Fibroblast of lung (primary cell): ENCODE data around the gene PTPRM. TPM values are rescaled to one million over a fixed set of nuclear protein-coding genes. Genes with fewer than 3 reads are reported as not detected.

Experiments used
- DNase-seq, 2 donors: peaks; one replicate each; pipeline versions ENCODE4 v3.0.0 to v3.0.0-alpha.2; 2010; ENCODE audit warnings: low read depth in 2 of 2
- H2AFZ ChIP-seq: 2 replicates; pipeline ENCODE4 v1.5.1; 2012; ENCODE audit warnings: low read length, control low read depth, inconsistent platforms
- H3K27ac ChIP-seq: 2 replicates; pipeline ENCODE4 v1.5.1; 2011; ENCODE audit warnings: low read length, control low read depth; ENCODE audit not compliant: insufficient read depth
- H3K27me3 ChIP-seq: 2 replicates; pipeline ENCODE4 v1.5.1; 2011; ENCODE audit warnings: mild to moderate bottlenecking, low read length; ENCODE audit not compliant: control insufficient read depth, insufficient read depth
- H3K36me3 ChIP-seq: 2 replicates; pipeline ENCODE4 v1.5.1; 2011; ENCODE audit warnings: low read length; ENCODE audit not compliant: control insufficient read depth, insufficient read depth
- H3K4me1 ChIP-seq: 2 replicates; pipeline ENCODE4 v1.5.1; 2011; ENCODE audit warnings: low read length; ENCODE audit not compliant: control insufficient read depth, insufficient read depth; ENCODE audit errors: extremely low read depth
- H3K4me2 ChIP-seq: 2 replicates; pipeline ENCODE4 v1.5.1; 2011; ENCODE audit warnings: low read length, control low read depth; ENCODE audit not compliant: insufficient read depth; ENCODE audit errors: extremely low read depth
- H3K4me3 ChIP-seq, 4 experiments: fragments of 200-600 bp in 1 of 4; sonication (generic) in 1 of 4; replicated peaks in 1 of 4; 2 replicates each; pipeline ENCODE4 v1.5.1; 2011 to 2016; ENCODE audit warnings: low read length in 4 of 4, low read depth in 3 of 4, mild to moderate bottlenecking in 3 of 4, control low read depth in 2 of 4, inconsistent platforms in 1 of 4, mixed read lengths in 1 of 4; ENCODE audit not compliant: insufficient read depth in 1 of 4; ENCODE audit errors: control extremely low read depth in 1 of 4
- H3K79me2 ChIP-seq: 2 replicates; pipeline ENCODE4 v1.5.1; 2012; ENCODE audit warnings: mild to moderate bottlenecking, low read length, inconsistent platforms; ENCODE audit not compliant: control insufficient read depth, insufficient read depth
- H3K9ac ChIP-seq: 2 replicates; pipeline ENCODE4 v1.5.1; 2011; ENCODE audit warnings: mild to moderate bottlenecking, low read length, control low read depth; ENCODE audit not compliant: insufficient read depth
- H3K9me3 ChIP-seq: 2 replicates; pipeline ENCODE4 v1.5.1; 2012; ENCODE audit warnings: low read depth, low read length; ENCODE audit not compliant: control insufficient read depth, insufficient read depth
- H4K20me1 ChIP-seq: 2 replicates; pipeline ENCODE4 v1.5.1; 2011; ENCODE audit warnings: low read length; ENCODE audit not compliant: control insufficient read depth, insufficient read depth; ENCODE audit errors: extremely low read depth
- EZH2 ChIP-seq: IDR thresholded peaks from 2 replicates; pipeline ENCODE4 v1.5.1; 2012; ENCODE audit warnings: low read length, control low read depth, mild to moderate bottlenecking; ENCODE audit errors: missing control alignments
- polyA plus RNA-seq, 2 donors: library from polyadenylated mRNA; depleted of rRNA in 1 of 2; stranded (reverse) in 1 of 2; unstranded in 1 of 2; fragments of >200 nt; gene quantifications; 2 replicates each; pipeline ENCODE4 v1.2.1, GENCODE V29; 2011 to 2012; ENCODE audit warnings: missing spikeins in 1 of 2
- total RNA-seq: library from RNA; depleted of rRNA; stranded (reverse); fragments of >200 nt; gene quantifications from 2 replicates; pipeline ENCODE4 v1.2.1, GENCODE V29; 2014
- TF ChIP-seq, protein P1 (sequence below), 2 donors: IDR thresholded peaks in 1 of 2; conservative IDR thresholded peaks in 1 of 2; 1 replicate in 1 of 2; 2 replicates in 1 of 2; pipeline ENCODE4 v1.5.1; 2011 to 2012; ENCODE audit warnings: low read length in 2 of 2, control low read depth in 1 of 2, inconsistent platforms in 1 of 2, low read depth in 1 of 2, mild to moderate bottlenecking in 1 of 2

Gene PTPRM
- total and polyA plus RNA-seq, 2 donors (not counting 1 experiment from before 2014, with no cell fraction given): 86.6 to 87.0 TPM

DNA sequence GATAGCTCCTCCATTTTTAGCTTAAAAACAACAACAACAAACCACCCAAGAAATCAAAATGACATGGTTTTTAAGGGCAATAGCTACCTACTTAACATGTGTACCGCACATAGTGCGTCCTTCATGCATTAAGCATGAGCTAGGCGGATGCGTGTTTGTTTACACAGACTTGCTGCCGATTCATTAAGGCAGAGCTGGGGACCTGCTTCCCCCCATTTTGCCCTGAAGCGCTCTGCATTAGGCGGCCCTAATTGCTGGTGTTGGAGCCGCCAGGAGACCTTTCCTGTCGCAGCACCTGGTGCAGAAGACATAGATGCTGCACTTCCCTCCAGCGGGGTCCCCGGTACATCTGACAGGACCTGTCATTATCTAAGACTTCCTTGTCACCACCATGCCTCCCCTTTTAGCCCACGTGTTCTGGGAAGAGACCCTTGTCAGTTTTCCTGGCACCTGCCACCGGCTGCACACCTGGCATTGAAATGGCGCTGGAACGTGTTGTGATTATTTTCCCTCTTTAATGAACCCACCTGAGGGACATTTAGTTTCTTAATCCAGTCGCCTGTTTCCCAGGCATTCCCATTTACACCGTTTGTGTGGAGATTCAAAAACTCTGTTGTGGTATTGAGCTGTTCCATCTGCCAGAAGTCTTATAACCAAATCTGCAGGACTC lies 781.1 kb downstream of the PTPRM start:
- DNase-seq: no peak
- no peaks in the 10 kb centered on the region for H3K79me2 ChIP-seq
- H2AFZ ChIP-seq: no peak overlapping the region
- H3K4me2 ChIP-seq: no peak overlapping the region
- no peak overlapping the region for H3K4me3 ChIP-seq
- no peaks in the 10 kb centered on the region for H4K20me1 ChIP-seq
- H3K36me3 ChIP-seq: no peaks in the 10 kb centered on the region
- no peaks in the 10 kb centered on the region for H3K9me3 ChIP-seq
- no peak overlapping the region for H3K9ac ChIP-seq
- H3K27ac ChIP-seq: no peak overlapping the region
- no peak for TF ChIP-seq EZH2
- TF ChIP-seq, protein P1, sequence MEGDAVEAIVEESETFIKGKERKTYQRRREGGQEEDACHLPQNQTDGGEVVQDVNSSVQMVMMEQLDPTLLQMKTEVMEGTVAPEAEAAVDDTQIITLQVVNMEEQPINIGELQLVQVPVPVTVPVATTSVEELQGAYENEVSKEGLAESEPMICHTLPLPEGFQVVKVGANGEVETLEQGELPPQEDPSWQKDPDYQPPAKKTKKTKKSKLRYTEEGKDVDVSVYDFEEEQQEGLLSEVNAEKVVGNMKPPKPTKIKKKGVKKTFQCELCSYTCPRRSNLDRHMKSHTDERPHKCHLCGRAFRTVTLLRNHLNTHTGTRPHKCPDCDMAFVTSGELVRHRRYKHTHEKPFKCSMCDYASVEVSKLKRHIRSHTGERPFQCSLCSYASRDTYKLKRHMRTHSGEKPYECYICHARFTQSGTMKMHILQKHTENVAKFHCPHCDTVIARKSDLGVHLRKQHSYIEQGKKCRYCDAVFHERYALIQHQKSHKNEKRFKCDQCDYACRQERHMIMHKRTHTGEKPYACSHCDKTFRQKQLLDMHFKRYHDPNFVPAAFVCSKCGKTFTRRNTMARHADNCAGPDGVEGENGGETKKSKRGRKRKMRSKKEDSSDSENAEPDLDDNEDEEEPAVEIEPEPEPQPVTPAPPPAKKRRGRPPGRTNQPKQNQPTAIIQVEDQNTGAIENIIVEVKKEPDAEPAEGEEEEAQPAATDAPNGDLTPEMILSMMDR (conservative IDR thresholded peaks at IDR 0.05 in 1 of 2, IDR thresholded peaks at IDR 0.05 in 1 of 2; ENCODE audit: low read depth in 1 of 2, low read length in 2 of 2): no peak
- H3K27me3 ChIP-seq: no peaks in the 10 kb centered on the region
- no peaks in the 10 kb centered on the region for H3K4me1 ChIP-seq

DNA sequence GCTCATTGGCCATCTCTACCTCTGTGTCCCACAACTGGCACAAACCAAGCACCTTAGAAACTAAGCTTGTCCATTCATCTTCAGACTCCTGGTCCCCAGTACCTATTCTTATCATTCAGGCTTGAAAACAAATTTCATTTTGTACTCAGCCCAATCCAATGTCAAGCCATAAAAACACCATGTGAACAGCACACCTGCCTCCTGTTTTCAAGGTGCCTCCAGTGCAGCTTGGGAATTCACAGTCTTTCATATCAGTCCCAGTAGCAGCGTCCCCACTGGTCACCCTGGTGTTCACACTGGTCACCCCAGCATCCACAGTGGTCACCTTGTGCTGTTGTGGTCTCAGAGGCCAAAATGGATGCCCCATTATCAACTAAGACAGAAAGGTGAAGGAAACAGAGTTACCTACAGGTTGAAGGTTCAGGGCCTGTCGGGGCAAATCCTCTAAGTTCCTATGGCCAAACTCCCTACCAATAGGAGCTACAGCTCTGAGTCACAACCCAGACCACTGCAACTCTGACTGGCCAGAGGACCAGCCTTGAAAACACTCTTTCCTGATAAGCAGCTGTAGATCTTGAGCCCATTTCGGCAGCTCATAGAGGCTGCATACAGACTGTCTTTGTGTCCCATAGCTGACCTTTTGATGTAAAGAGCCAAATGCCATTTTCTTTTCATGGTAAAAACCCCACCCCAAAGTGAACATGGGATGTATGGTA lies 782.6 kb downstream of the PTPRM start:
- no peak overlapping the region for H3K27ac ChIP-seq
- no peaks in the 10 kb centered on the region for H3K36me3 ChIP-seq
- H3K4me2 ChIP-seq: no peak overlapping the region
- no peaks in the 10 kb centered on the region for H3K9me3 ChIP-seq
- TF ChIP-seq, protein P1 (conservative IDR thresholded peaks at IDR 0.05 in 1 of 2, IDR thresholded peaks at IDR 0.05 in 1 of 2; ENCODE audit: low read depth in 1 of 2, low read length in 2 of 2): no peak
- TF ChIP-seq EZH2: no peak
- no peaks in the 10 kb centered on the region for H4K20me1 ChIP-seq
- H2AFZ ChIP-seq: no peak overlapping the region
- no peaks in the 10 kb centered on the region for H3K4me1 ChIP-seq
- H3K79me2 ChIP-seq: no peaks in the 10 kb centered on the region
- no peak overlapping the region for H3K4me3 ChIP-seq
- DNase-seq: no peak
- H3K27me3 ChIP-seq: no peaks in the 10 kb centered on the region
- no peak overlapping the region for H3K9ac ChIP-seq

DNA sequence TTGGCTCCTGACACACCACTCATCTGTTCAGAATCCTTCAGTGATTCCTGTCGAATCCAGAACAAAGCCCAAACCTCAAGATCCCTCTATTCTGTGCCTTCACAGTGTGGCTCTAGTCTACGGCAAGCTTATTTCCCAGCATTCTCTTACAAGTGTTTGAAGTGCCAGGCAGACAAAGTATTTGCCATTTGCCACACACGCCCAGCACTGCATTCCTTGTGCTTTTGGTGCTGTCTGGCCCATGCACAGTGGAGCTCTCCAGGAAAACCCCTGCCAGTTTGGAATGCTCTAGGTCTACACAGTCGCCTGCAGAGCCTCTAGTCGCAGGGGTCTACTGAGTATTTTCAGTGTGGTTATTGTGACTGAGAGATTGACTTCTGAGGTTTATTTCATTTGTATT lies 783.5 kb downstream of the PTPRM start:
- Histone ChIP-seq H3K4me2 (no peak overlapping the region), H4K20me1 (no peaks in the 10 kb centered on the region), H3K36me3 (no peaks in the 10 kb centered on the region), H3K27me3 (no peaks in the 10 kb centered on the region), H3K4me3 (no peak overlapping the region), H3K9ac (no peak overlapping the region), H3K4me1 (no peaks in the 10 kb centered on the region), H3K79me2 (no peaks in the 10 kb centered on the region), H3K27ac (no peak overlapping the region), H3K9me3 (no peaks in the 10 kb centered on the region), H2AFZ (no peak overlapping the region)
- TF ChIP-seq EZH2: no peak
- TF ChIP-seq, protein P1 (conservative IDR thresholded peaks at IDR 0.05 in 1 of 2, IDR thresholded peaks at IDR 0.05 in 1 of 2; ENCODE audit: low read depth in 1 of 2, low read length in 2 of 2): no peak
- no peak for DNase-seq
